PC-3 (cell line): ENCODE measurements around the gene AP3S2. TPM values are rescaled to one million over a fixed set of nuclear protein-coding genes. Genes with fewer than 3 reads are reported as not detected.

ENCODE experiments used
- ATAC-seq: fragments of 200-7000 bp; cut with Tn5 transposase; 2 replicates; pipeline ENCODE4 v1.9.1; 2020; ENCODE audit warnings: mild to moderate bottlenecking, moderate library complexity
- BruUV-seq: library from RNA; stranded (reverse); fragments of 400-500 nt; replicated peaks from 2 replicates; lab custom pipeline; 2021; lab: Mats Ljungman, UMichigan
- CTCF ChIA-PET: fragments of 300-600 bp; sonication (Branson Sonifier 250); formaldehyde crosslinking; loops from one replicate; lab custom pipeline; 2022; ENCODE audit warnings: antibody characterized with exemption; lab: Charles Lee
- POLR2A ChIA-PET: fragments of 300-600 bp; sonication (Branson Sonifier 250); formaldehyde crosslinking; loops from one replicate; lab custom pipeline; 2022; ENCODE audit warnings: antibody characterized with exemption; ENCODE audit not compliant: unreplicated experiment; lab: Charles Lee
- DNase-seq: peaks from one replicate; pipeline ENCODE4 v3.0.0-alpha.2; 2015
- H2AFZ ChIP-seq: fragments of 300-600 bp; sonication (generic); 2 replicates; pipeline ENCODE4 v1.6.0; 2016; ENCODE audit warnings: antibody characterized with exemption, low read length
- H3F3A ChIP-seq: fragments of 300-600 bp; sonication (generic); one replicate; pipeline ENCODE4 v1.6.0; 2017; ENCODE audit warnings: antibody characterized with exemption, low read length, control low read depth, mild to moderate bottlenecking; ENCODE audit not compliant: unreplicated experiment
- H3K27ac ChIP-seq: fragments of 300-600 bp; sonication (generic); 2 replicates; pipeline ENCODE4 v1.5.1; 2016; ENCODE audit warnings: mild to moderate bottlenecking, low read length
- H3K27me3 ChIP-seq: fragments of 300-600 bp; sonication (generic); 2 replicates; pipeline ENCODE4 v1.6.1; 2016; ENCODE audit warnings: low read length, mixed read lengths
- H3K36me3 ChIP-seq: fragments of 300-600 bp; sonication (generic); 2 replicates; pipeline ENCODE4 v1.6.1; 2016; ENCODE audit warnings: low read depth, mixed run types, low read length, mixed read lengths
- H3K4me1 ChIP-seq: fragments of 300-600 bp; sonication (generic); 2 replicates; pipeline ENCODE4 v1.5.1; 2016; ENCODE audit warnings: low read length; ENCODE audit not compliant: insufficient read depth
- H3K4me2 ChIP-seq: fragments of 300-600 bp; sonication (generic); 2 replicates; pipeline ENCODE4 v1.6.0; 2016; ENCODE audit warnings: low read length
- H3K4me3 ChIP-seq: fragments of 300-600 bp; sonication (generic); 2 replicates; pipeline ENCODE4 v1.5.1; 2016; ENCODE audit warnings: mild to moderate bottlenecking, low read length, mixed read lengths
- H3K79me2 ChIP-seq: fragments of 300-600 bp; sonication (generic); 2 replicates; pipeline ENCODE4 v1.6.1; 2017; ENCODE audit warnings: low read length, mixed read lengths
- H3K9ac ChIP-seq: fragments of 300-600 bp; sonication (generic); 2 replicates; pipeline ENCODE4 v1.6.0; 2016; ENCODE audit warnings: mild to moderate bottlenecking, low read length
- H3K9me2 ChIP-seq: fragments of 300-600 bp; sonication (generic); replicated peaks from 2 replicates; pipeline ENCODE4 v1.6.1; 2016; ENCODE audit warnings: mixed run types, low read length, mixed read lengths
- H3K9me3 ChIP-seq: fragments of 300-600 bp; sonication (generic); 2 replicates; pipeline ENCODE4 v1.6.1; 2016; ENCODE audit warnings: low read length, mixed read lengths
- H4K20me1 ChIP-seq: fragments of 300-600 bp; sonication (generic); 2 replicates; pipeline ENCODE4 v1.6.1; 2016; ENCODE audit warnings: low read length, mixed read lengths
- CTCF ChIP-seq: fragments of 300-600 bp; sonication (generic); conservative IDR thresholded peaks from 2 replicates; pipeline ENCODE4 v1.5.1; 2017; ENCODE audit warnings: antibody characterized with exemption, low read depth, mild to moderate bottlenecking, low read length
- EZH2 ChIP-seq: fragments of 300-600 bp; sonication (generic); IDR thresholded peaks from one replicate; pipeline ENCODE4 v1.6.1; 2017; ENCODE audit warnings: antibody characterized with exemption, mild to moderate bottlenecking, low read length; ENCODE audit not compliant: unreplicated experiment
- EZH2phosphoT487 ChIP-seq: fragments of 300-600 bp; sonication (generic); IDR thresholded peaks from 2 replicates; pipeline ENCODE4 v1.6.1; 2018; ENCODE audit warnings: mild to moderate bottlenecking, antibody characterized with exemption, low read length, borderline replicate concordance
- intact Hi-C: fragments of 100-400 bp; cut with micrococcal nuclease; formaldehyde crosslinking; loops from 2 replicates; pipeline ENCODE4 v1.9.0; 2023
- total RNA-seq: library from RNA; depleted of rRNA; stranded (reverse); fragments of >200 nt; gene quantifications from 2 replicates; pipeline ENCODE4 v1.2.3, GENCODE V29; 2014

The AP3S2 gene
- total RNA-seq, 1 experiment from 2014 or later: 18.8 TPM

DNA sequence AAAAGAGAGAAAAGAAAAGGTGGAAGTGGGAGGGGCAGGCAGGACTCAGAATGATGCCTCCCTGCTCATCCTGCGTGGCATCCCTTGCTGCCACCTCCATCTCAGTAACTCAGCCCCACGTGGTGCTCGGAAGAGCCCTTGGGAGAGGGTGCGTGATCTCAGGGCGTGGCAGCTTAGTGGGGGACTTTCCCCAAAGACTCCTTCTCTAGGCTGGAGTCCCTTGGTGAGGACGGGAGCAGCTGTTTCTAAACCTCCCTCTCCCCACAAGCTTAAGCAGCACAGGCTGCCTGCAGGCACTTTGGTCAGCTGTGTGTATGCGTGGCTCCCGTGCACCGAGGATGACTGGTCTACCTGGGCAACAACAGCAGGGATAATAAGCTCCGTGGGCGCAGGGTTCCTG is 71.8 kb downstream of the AP3S2 start:
- BruUV-seq: no TSS peak
- DNase-seq: peak; percentile 68
- TF ChIP-seq CTCF (no peak), EZH2phosphoT487 (no peak), EZH2 (no peak)
- H4K20me1 ChIP-seq: no peaks in the 10 kb centered on the region
- H3F3A ChIP-seq: peaks cover 15% of the 10 kb centered on the region
- peak; percentile 1 for ATAC-seq
- ChIA-PET CTCF (no interaction called here), POLR2A (no interaction called here)
- H3K4me2 ChIP-seq: peak overlapping the region; percentile 45
- H3K9me2 ChIP-seq: no peaks in the 10 kb centered on the region
- peak overlapping the region; percentile 100 for H3K27ac ChIP-seq
- no peaks in the 10 kb centered on the region for H3K27me3 ChIP-seq
- no peaks in the 10 kb centered on the region for H3K9me3 ChIP-seq
- no peak overlapping the region for H2AFZ ChIP-seq
- no peaks in the 10 kb centered on the region for H3K36me3 ChIP-seq
- no peak overlapping the region for H3K4me3 ChIP-seq
- intact Hi-C loops: no loop called here
- H3K9ac ChIP-seq: peak overlapping the region; percentile 91
- H3K79me2 ChIP-seq: 0 out of 2 replicates have a peak, but pooled peaks cover 8% of the 10 kb centered on the region
- peaks cover 69% of the 10 kb centered on the region for H3K4me1 ChIP-seq

DNA sequence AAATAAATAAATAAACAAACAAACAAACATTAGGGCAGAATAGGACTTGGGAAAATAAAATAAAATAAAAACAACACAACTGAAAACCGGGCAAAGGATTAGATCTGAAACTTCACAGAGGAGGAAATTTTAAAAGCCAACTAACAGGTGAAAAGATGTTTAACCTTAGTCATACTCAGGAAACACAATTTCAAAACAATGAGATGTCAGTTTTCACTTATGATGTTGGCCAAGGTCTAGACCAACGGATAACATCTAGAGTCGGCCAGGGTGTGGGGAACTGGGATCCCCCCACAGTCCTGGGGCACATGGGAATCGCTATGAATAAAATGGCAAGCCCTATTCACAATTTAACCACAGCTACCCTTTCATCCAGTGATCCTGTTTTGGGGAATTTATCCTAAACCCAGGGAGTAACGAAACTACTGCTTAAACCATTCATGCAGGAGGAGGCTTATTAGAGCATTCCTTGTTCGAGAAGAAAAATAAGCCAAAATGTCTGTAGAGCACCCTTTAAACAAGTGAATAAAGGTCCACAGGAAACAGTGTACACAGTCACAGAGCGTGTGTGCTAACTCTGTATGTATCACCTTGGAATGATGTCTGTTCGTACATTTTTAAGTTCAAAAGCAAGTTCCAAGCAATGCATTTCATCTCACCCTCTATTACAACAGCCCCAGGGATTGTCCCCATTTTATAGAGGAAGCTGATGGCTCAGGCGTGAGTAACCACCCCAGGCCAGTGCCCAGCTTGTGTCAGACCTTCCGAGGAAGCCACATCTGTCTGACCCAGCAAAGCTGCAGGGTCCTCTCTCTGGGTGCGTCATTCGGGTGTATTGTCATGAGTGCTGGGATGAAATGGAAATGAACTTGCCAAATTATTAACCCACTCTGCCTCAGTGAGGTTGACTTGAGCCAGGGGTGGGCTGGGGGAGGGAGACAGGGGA is 72.9 kb downstream of the AP3S2 start:
- H3K27ac ChIP-seq: peak overlapping the region; percentile 100
- H3K9me2 ChIP-seq: no peaks in the 10 kb centered on the region
- peak overlapping the region; percentile 47 for H3K4me3 ChIP-seq
- peak; percentile 97 for DNase-seq
- H4K20me1 ChIP-seq: no peaks in the 10 kb centered on the region
- intact Hi-C loops: loop anchor here (2.0 kb wide), 1 partner anchor 48 kb away; no protein-coding TSS in a partner anchor
- H3K36me3 ChIP-seq: no peaks in the 10 kb centered on the region
- ChIA-PET CTCF (interaction anchor here (1.5 kb wide), 1 partner anchor 60 kb away, joined by 6 read pairs; no protein-coding TSS in a partner anchor), POLR2A (interaction anchor here (0.5 to 0.6 kb wide), 2 partner anchors 48 to 74 kb away, joined by 3 to 4 read pairs; no protein-coding TSS in a partner anchor)
- H2AFZ ChIP-seq: no peak overlapping the region
- H3K27me3 ChIP-seq: no peaks in the 10 kb centered on the region
- H3K4me2 ChIP-seq: peak overlapping the region; percentile 79
- peaks cover 15% of the 10 kb centered on the region for H3F3A ChIP-seq
- H3K9ac ChIP-seq: peak overlapping the region; percentile 91
- 0 out of 2 replicates have a peak, but pooled peaks cover 8% of the 10 kb centered on the region for H3K79me2 ChIP-seq
- H3K4me1 ChIP-seq: peaks cover 77% of the 10 kb centered on the region
- TSS peak; percentile 71 for BruUV-seq
- ATAC-seq: peak; percentile 73
- TF ChIP-seq CTCF (no peak), EZH2 (no peak), EZH2phosphoT487 (peak; percentile 71; the same call in 1 of the 2 replicates)
- no peaks in the 10 kb centered on the region for H3K9me3 ChIP-seq
